ENCODE results near the gene TRPV6.

TRPV6 gene

GRCh38 chr7:142894985-142895593 is 9.5 kb upstream of the TRPV6 start:
- no peaks in the 10 kb centered on the region for H3K4me1 ChIP-seq (ENCODE audit: control insufficient read depth, insufficient read depth, low read length)
- H3K9ac ChIP-seq (ENCODE audit: low read length in 2 of 2), result no peak overlapping the region
- no peak overlapping the region for H3K27ac ChIP-seq (ENCODE audit: low read length)
- H3K9me3 ChIP-seq (ENCODE audit: control insufficient read depth in 2 of 2, low read length in 2 of 2), result no peaks in the 10 kb centered on the region
- H3K4me3 ChIP-seq (ENCODE audit: low read length in 2 of 2), result no peak overlapping the region
- H3K36me3 ChIP-seq (ENCODE audit: control insufficient read depth in 2 of 2, insufficient read depth in 2 of 2, low read length in 2 of 2), result no peaks in the 10 kb centered on the region
- H3K27me3 ChIP-seq (ENCODE audit: control insufficient read depth in 1 of 2, insufficient read depth in 2 of 2, low read length in 2 of 2), result peaks cover 0 to 7% of the 10 kb centered on the region in 2 donors

- H3K9me3 ChIP-seq (ENCODE audit: control insufficient read depth in 2 of 2, low read length in 2 of 2), result no peaks in the 10 kb centered on the region
- H3K4me1 ChIP-seq (ENCODE audit: control insufficient read depth, insufficient read depth, low read length), result no peaks in the 10 kb centered on the region
- H3K27me3 ChIP-seq (ENCODE audit: control insufficient read depth in 1 of 2, insufficient read depth in 2 of 2, low read length in 2 of 2), result peaks cover 0 to 10% of the 10 kb centered on the region in 2 donors
- H3K27ac ChIP-seq (ENCODE audit: low read length), result no peak overlapping the region
- no peak overlapping the region for H3K9ac ChIP-seq (ENCODE audit: low read length in 2 of 2)
- no peak overlapping the region for H3K4me3 ChIP-seq (ENCODE audit: low read length in 2 of 2)
- H3K36me3 ChIP-seq (ENCODE audit: control insufficient read depth in 2 of 2, insufficient read depth in 2 of 2, low read length in 2 of 2), result no peaks in the 10 kb centered on the region
Measured at GRCh38 chr7:142894112-142894984, 8.8 kb upstream of the TRPV6 start.

DNA sequence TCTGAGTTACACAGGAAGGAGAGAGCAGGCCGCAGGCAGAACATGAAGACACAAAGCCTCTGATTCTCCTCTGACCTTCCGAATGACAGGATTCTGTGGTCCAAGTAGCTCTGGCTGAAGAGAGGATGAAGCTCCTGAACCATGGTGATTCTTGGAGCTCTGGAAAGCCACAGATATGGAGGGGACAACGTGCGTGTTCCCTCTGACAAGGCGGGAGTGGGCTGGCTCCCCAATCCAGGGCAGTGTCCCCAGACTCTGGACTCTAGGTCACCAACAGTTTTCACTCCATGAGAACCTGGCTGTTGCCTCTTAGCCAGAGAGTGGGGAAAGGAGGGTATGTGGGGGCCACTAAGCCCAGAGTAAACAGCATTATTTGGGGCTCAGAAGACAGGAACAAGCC is 7.4 kb upstream of the TRPV6 start:
- no peak overlapping the region for H3K27ac ChIP-seq (ENCODE audit: low read length)
- peaks cover 0 to 6% of the 10 kb centered on the region in 2 donors for H3K27me3 ChIP-seq (ENCODE audit: control insufficient read depth in 1 of 2, insufficient read depth in 2 of 2, low read length in 2 of 2)
- H3K9me3 ChIP-seq (ENCODE audit: control insufficient read depth in 2 of 2, low read length in 2 of 2), result no peaks in the 10 kb centered on the region
- H3K9ac ChIP-seq (ENCODE audit: low read length in 2 of 2), result no peak overlapping the region
- H3K36me3 ChIP-seq (ENCODE audit: control insufficient read depth in 2 of 2, insufficient read depth in 2 of 2, low read length in 2 of 2), result no peaks in the 10 kb centered on the region
- no peak overlapping the region for H3K4me3 ChIP-seq (ENCODE audit: low read length in 2 of 2)
- no peaks in the 10 kb centered on the region for H3K4me1 ChIP-seq (ENCODE audit: control insufficient read depth, insufficient read depth, low read length)

DNA sequence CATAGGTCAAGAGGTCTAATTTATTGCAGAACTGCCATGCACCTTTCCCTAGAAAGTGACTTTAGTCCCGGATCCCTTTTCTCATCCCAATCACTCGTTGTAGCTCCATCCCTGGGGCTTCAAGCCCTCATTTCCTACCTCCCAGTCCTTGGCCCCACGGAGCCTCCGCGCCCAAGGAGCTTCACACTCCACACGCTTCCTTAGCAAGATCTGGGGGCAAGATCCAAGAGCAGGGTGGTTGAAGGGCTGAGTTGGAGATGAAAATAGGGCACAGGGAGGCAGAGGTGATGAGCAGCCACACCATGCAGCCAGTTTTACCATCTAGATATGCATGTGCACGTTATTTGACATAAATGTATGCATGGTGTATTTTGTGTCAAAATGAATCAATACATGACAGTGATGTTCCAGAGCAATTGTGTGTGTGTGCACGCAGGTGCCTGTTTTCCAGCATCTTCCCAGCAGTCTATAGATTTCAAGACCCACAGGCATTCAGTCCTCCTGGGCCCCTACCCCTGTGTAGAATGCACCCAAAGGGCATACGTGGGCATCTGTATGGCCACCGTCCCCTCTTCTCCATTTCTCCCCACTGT is 6.0 kb upstream of the TRPV6 start:
- H3K27me3 ChIP-seq (ENCODE audit: control insufficient read depth in 1 of 2, insufficient read depth in 2 of 2, low read length in 2 of 2), result peaks cover 0 to 5% of the 10 kb centered on the region in 2 donors
- H3K36me3 ChIP-seq (ENCODE audit: control insufficient read depth in 2 of 2, insufficient read depth in 2 of 2, low read length in 2 of 2), result no peaks in the 10 kb centered on the region
- H3K9ac ChIP-seq (ENCODE audit: low read length in 2 of 2), result no peak overlapping the region
- H3K27ac ChIP-seq (ENCODE audit: low read length), result no peak overlapping the region
- no peak overlapping the region for H3K4me3 ChIP-seq (ENCODE audit: low read length in 2 of 2)
- no peaks in the 10 kb centered on the region for H3K9me3 ChIP-seq (ENCODE audit: control insufficient read depth in 2 of 2, low read length in 2 of 2)
- H3K4me1 ChIP-seq (ENCODE audit: control insufficient read depth, insufficient read depth, low read length), result no peaks in the 10 kb centered on the region

- Histone ChIP-seq H3K4me1 (ENCODE audit: control insufficient read depth, insufficient read depth, low read length) (no peaks in the 10 kb centered on the region), H3K27ac (ENCODE audit: low read length) (no peak overlapping the region), H3K9me3 (ENCODE audit: control insufficient read depth in 2 of 2, low read length in 2 of 2) (no peaks in the 10 kb centered on the region), H3K4me3 (ENCODE audit: low read length in 2 of 2) (no peak overlapping the region), H3K9ac (ENCODE audit: low read length in 2 of 2) (no peak overlapping the region), H3K36me3 (ENCODE audit: control insufficient read depth in 2 of 2, insufficient read depth in 2 of 2, low read length in 2 of 2) (no peaks in the 10 kb centered on the region), H3K27me3 (ENCODE audit: control insufficient read depth in 1 of 2, insufficient read depth in 2 of 2, low read length in 2 of 2) (peaks cover 0 to 5% of the 10 kb centered on the region in 2 donors)
Measured at GRCh38 chr7:142890874-142891485, 5.4 kb upstream of the TRPV6 start.

DNA sequence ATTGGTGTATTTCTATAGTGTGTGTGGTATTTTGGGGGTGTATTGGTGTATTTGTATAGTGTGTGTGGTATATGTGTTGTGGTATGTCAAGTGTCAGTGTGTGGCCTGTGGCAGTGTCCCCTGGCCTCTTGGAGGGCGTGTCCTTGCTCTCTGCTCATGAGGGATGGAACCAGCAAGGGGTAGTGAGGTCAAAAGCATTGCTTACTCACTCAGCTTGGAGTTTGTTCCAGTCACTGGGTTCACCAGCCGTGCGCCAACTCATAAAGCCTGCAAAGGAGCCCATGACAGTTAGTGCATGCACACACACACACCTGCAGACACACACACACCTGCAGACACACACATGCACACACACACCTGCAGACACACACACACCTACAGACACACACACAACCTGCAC is 4.3 kb upstream of the TRPV6 start:
- Histone ChIP-seq H3K9ac (ENCODE audit: low read length in 2 of 2) (no peak overlapping the region), H3K27me3 (ENCODE audit: control insufficient read depth in 1 of 2, insufficient read depth in 2 of 2, low read length in 2 of 2) (peaks cover 0 to 6% of the 10 kb centered on the region in 2 donors), H3K27ac (ENCODE audit: low read length) (no peak overlapping the region), H3K4me1 (ENCODE audit: control insufficient read depth, insufficient read depth, low read length) (no peaks in the 10 kb centered on the region), H3K4me3 (ENCODE audit: low read length in 2 of 2) (no peak overlapping the region), H3K36me3 (ENCODE audit: control insufficient read depth in 2 of 2, insufficient read depth in 2 of 2, low read length in 2 of 2) (no peaks in the 10 kb centered on the region), H3K9me3 (ENCODE audit: control insufficient read depth in 2 of 2, low read length in 2 of 2) (no peaks in the 10 kb centered on the region)

- Histone ChIP-seq H3K27ac (ENCODE audit: low read length) (no peak overlapping the region), H3K4me1 (ENCODE audit: control insufficient read depth, insufficient read depth, low read length) (no peaks in the 10 kb centered on the region), H3K4me3 (ENCODE audit: low read length in 2 of 2) (no peak overlapping the region), H3K9ac (ENCODE audit: low read length in 2 of 2) (no peak overlapping the region), H3K36me3 (ENCODE audit: control insufficient read depth in 2 of 2, insufficient read depth in 2 of 2, low read length in 2 of 2) (no peaks in the 10 kb centered on the region), H3K27me3 (ENCODE audit: control insufficient read depth in 1 of 2, insufficient read depth in 2 of 2, low read length in 2 of 2) (peaks cover 0 to 18% of the 10 kb centered on the region in 2 donors), H3K9me3 (ENCODE audit: control insufficient read depth in 2 of 2, low read length in 2 of 2) (no peaks in the 10 kb centered on the region)
Measured at GRCh38 chr7:142887282-142888015, 1.9 kb upstream of the TRPV6 start.

DNA sequence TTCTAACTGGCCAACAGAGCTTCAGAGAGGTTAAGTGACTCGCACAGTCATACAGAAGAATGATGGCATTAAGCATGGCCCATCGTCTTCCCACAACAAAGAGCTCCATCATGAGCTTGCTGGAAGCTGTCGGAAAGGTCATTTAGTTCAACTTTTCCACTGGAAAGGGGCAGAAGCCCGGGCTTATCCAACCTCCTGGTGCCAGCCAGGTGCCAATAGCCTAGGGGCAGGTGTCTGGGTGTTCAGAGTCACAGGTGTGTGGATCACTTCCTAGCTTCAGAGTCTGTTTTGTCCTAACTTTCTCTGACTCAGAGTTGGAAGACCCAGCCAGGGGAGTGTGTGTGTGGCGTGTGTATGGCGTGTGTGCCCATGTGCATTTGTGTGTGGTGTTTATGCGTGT is 1.3 kb upstream of the TRPV6 start:
- Histone ChIP-seq H3K9ac (ENCODE audit: low read length in 2 of 2) (no peak overlapping the region), H3K27ac (ENCODE audit: low read length) (no peak overlapping the region), H3K9me3 (ENCODE audit: control insufficient read depth in 2 of 2, low read length in 2 of 2) (no peaks in the 10 kb centered on the region)

GRCh38 chr7:142884286-142884640 is 1.3 kb downstream of the TRPV6 start:
- no peak overlapping the region for H3K9ac ChIP-seq (ENCODE audit: low read length in 2 of 2)
- H3K27me3 ChIP-seq (ENCODE audit: control insufficient read depth in 1 of 2, insufficient read depth in 2 of 2, low read length in 2 of 2), result peaks cover 8 to 26% of the 10 kb centered on the region in 2 donors
- no peak overlapping the region for H3K27ac ChIP-seq (ENCODE audit: low read length)
- H3K36me3 ChIP-seq (ENCODE audit: control insufficient read depth in 2 of 2, insufficient read depth in 2 of 2, low read length in 2 of 2), result no peaks in the 10 kb centered on the region
- no peaks in the 10 kb centered on the region for H3K9me3 ChIP-seq (ENCODE audit: control insufficient read depth in 2 of 2, low read length in 2 of 2)
- H3K4me3 ChIP-seq (ENCODE audit: low read length in 2 of 2), result no peak overlapping the region
- no peaks in the 10 kb centered on the region for H3K4me1 ChIP-seq (ENCODE audit: control insufficient read depth, insufficient read depth, low read length)

More for the DNA sequence above, 1.3 kb upstream of the TRPV6 start:
- Histone ChIP-seq H3K4me3 (ENCODE audit: low read length in 2 of 2) (no peak overlapping the region), H3K27me3 (ENCODE audit: control insufficient read depth in 1 of 2, insufficient read depth in 2 of 2, low read length in 2 of 2) (peaks cover 0 to 23% of the 10 kb centered on the region in 2 donors), H3K36me3 (ENCODE audit: control insufficient read depth in 2 of 2, insufficient read depth in 2 of 2, low read length in 2 of 2) (no peaks in the 10 kb centered on the region), H3K4me1 (ENCODE audit: control insufficient read depth, insufficient read depth, low read length) (no peaks in the 10 kb centered on the region)

DNA sequence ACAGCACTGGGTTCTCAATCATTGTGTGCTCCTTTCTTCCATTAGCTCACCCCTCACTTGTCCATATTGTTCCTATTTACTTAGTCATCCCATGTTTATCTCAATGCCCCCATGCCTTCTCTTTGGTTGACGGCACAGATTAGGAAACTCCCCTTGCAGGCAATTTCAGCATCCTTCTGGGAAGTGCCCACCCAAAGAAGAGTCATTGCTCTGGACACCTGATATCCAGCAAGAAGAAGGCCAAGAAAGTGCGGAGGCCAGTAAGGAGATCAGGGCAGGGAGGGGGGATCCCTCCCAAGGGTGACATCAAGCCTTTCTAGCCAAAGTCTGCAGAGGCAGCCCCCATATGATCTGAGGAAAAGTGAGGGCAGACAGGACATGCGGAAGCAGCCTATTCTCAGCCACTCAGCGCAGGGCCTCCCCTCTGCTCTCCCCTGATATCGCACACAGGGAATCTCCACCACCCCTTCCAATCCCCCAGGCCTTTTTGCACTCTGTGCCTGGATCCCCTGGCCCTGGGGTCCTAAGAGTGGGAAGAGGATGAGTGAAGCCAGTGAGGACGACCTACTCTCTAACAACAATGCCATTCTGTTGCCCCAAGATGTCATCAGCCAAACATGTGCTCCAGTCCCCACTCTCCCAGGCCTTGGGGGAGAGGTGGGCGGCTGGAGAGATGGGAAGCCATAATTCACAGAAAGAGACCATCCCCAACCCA is 1.8 kb downstream of the TRPV6 start:
- Histone ChIP-seq H3K27ac (ENCODE audit: low read length) (no peak overlapping the region), H3K9ac (ENCODE audit: low read length in 2 of 2) (no peak overlapping the region), H3K9me3 (ENCODE audit: control insufficient read depth in 2 of 2, low read length in 2 of 2) (no peaks in the 10 kb centered on the region), H3K36me3 (ENCODE audit: control insufficient read depth in 2 of 2, insufficient read depth in 2 of 2, low read length in 2 of 2) (no peaks in the 10 kb centered on the region), H3K27me3 (ENCODE audit: control insufficient read depth in 1 of 2, insufficient read depth in 2 of 2, low read length in 2 of 2) (peaks cover 8 to 26% of the 10 kb centered on the region in 2 donors), H3K4me3 (ENCODE audit: low read length in 2 of 2) (no peak overlapping the region), H3K4me1 (ENCODE audit: control insufficient read depth, insufficient read depth, low read length) (no peaks in the 10 kb centered on the region)
